Kidney (tissue), 14 donors: ENCODE measurements around the gene DSCAM. TPM values are rescaled to one million over a fixed set of nuclear protein-coding genes. Genes with fewer than 3 reads are reported as not detected.

Experiments
- DNase-seq, 5 donors: peaks; one replicate each; pipeline ENCODE4 v3.0.0-alpha.2; 2013 to 2020
- FAIRE-seq: peaks from 2 replicates; lab custom pipeline; 2012; peaks lifted over from hg19 to GRCh38; lab: Jason Lieb, UNC
- H3K27ac ChIP-seq, 2 donors: one replicate each; pipeline ENCODE4 v1.7.0; 2013; ENCODE audit warnings: low read depth in 2 of 2, low read length in 2 of 2, inconsistent platforms in 1 of 2
- H3K27me3 ChIP-seq: one replicate; pipeline ENCODE4 v1.7.1; 2013; ENCODE audit warnings: low read length, inconsistent platforms; ENCODE audit not compliant: control insufficient read depth, insufficient read depth
- H3K36me3 ChIP-seq, 3 donors: one replicate each; pipeline versions ENCODE4 v1.7.0 to v1.7.1; 2013; ENCODE audit warnings: low read length in 3 of 3, control low read depth in 1 of 3, inconsistent platforms in 1 of 3; ENCODE audit not compliant: insufficient read depth in 3 of 3, control insufficient read depth in 2 of 3
- H3K4me1 ChIP-seq, 3 donors: one replicate each; pipeline versions ENCODE4 v1.7.0 to v1.7.1; 2013; ENCODE audit warnings: low read length in 3 of 3, inconsistent platforms in 1 of 3, low read depth in 1 of 3; ENCODE audit not compliant: control insufficient read depth in 2 of 3, insufficient read depth in 2 of 3
- H3K4me3 ChIP-seq, 3 donors: one replicate each; pipeline versions ENCODE4 v1.7.0 to v1.8.1; 2013; ENCODE audit warnings: low read length in 3 of 3, control low read depth in 1 of 3, inconsistent platforms in 1 of 3
- H3K9ac ChIP-seq, 3 donors: one replicate each; pipeline versions ENCODE4 v1.7.0 to v1.7.1; 2013; ENCODE audit warnings: low read length in 3 of 3, control low read depth in 1 of 3, inconsistent platforms in 1 of 3
- H3K9me3 ChIP-seq, 3 donors: one replicate each; pipeline versions ENCODE4 v1.7.0 to v1.7.1; 2013; ENCODE audit warnings: low read length in 3 of 3, control low read depth in 1 of 3, inconsistent platforms in 1 of 3; ENCODE audit not compliant: control insufficient read depth in 2 of 3, insufficient read depth in 1 of 3
- intact Hi-C: fragments of 100-400 bp; cut with DNase I; formaldehyde crosslinking; loops from one replicate; pipeline ENCODE4 v1.11.1; 2022
- polyA plus RNA-seq: library from polyadenylated mRNA; stranded (reverse); fragments of 350-450 nt; fragmentation: Illumina TruSeq; extraction: RNeasy Lipid Tissue Mini Kit (QIAGEN cat#74804); gene quantifications from one replicate; pipeline ENCODE4 v1.2.3, GENCODE V29; 2014; ENCODE audit warnings: low read depth, low replicate concordance; ENCODE audit not compliant: insufficient read depth
- total RNA-seq: library from RNA; stranded (reverse); fragmentation: NEBNext Ultra II Directional; extraction: Animal tissue kit (Norgen Biotek cat#: 25700); gene quantifications from one replicate; pipeline ENCODE4 v1.2.1, GENCODE V29; 2021
- TF ChIP-seq, protein P1 (sequence below): IDR thresholded peaks from 3 replicates; pipeline ENCODE4 v1.5.1; 2012; ENCODE audit warnings: mild to moderate bottlenecking, moderate library complexity, borderline replicate concordance; ENCODE audit not compliant: insufficient read depth; ENCODE audit errors: extremely low read depth
- donor health status: control.
- donor health status: control.
- donor health status: control.
- donor health status: control.
- donor health status: control.
- donor health status: DM: yes; HTN: yes; CAD: no.
- donor health status: Normal renal cell carcinoma (clear cell type).

DSCAM gene
- total and polyA plus RNA-seq, 2 donors from 2014 or later: not detected

- H3K36me3 ChIP-seq: no peaks in the 10 kb centered on the region
- no peak overlapping the region for H3K9ac ChIP-seq
- peaks cover 0 to 2% (median 0%) of the 10 kb centered on the region in 3 donors for H3K4me1 ChIP-seq
- H3K9me3 ChIP-seq: no peaks in the 10 kb centered on the region
- H3K4me3 ChIP-seq: no peak overlapping the region
- TF ChIP-seq, protein P1, sequence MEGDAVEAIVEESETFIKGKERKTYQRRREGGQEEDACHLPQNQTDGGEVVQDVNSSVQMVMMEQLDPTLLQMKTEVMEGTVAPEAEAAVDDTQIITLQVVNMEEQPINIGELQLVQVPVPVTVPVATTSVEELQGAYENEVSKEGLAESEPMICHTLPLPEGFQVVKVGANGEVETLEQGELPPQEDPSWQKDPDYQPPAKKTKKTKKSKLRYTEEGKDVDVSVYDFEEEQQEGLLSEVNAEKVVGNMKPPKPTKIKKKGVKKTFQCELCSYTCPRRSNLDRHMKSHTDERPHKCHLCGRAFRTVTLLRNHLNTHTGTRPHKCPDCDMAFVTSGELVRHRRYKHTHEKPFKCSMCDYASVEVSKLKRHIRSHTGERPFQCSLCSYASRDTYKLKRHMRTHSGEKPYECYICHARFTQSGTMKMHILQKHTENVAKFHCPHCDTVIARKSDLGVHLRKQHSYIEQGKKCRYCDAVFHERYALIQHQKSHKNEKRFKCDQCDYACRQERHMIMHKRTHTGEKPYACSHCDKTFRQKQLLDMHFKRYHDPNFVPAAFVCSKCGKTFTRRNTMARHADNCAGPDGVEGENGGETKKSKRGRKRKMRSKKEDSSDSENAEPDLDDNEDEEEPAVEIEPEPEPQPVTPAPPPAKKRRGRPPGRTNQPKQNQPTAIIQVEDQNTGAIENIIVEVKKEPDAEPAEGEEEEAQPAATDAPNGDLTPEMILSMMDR: no peak
- no peak overlapping the region for H3K27ac ChIP-seq
- no peak for DNase-seq
- no peaks in the 10 kb centered on the region for H3K27me3 ChIP-seq
- intact Hi-C loops: no loop called here
- FAIRE-seq: no peak
Measured at GRCh38 chr21:40051801-40052200, 795.2 kb downstream of the DSCAM start.

GRCh38 chr21:40049931-40050290 is 797.0 kb downstream of the DSCAM start:
- no peaks in the 10 kb centered on the region for H3K36me3 ChIP-seq
- no peak overlapping the region for H3K27ac ChIP-seq
- H3K9ac ChIP-seq: no peak overlapping the region
- TF ChIP-seq, protein P1: no peak
- FAIRE-seq: no peak
- intact Hi-C loops: no loop called here
- H3K27me3 ChIP-seq: no peaks in the 10 kb centered on the region
- DNase-seq: no peak
- no peaks in the 10 kb centered on the region for H3K9me3 ChIP-seq
- H3K4me1 ChIP-seq: peaks cover 0 to 2% (median 0%) of the 10 kb centered on the region in 3 donors
- H3K4me3 ChIP-seq: no peak overlapping the region

- Histone ChIP-seq H3K27me3 (no peaks in the 10 kb centered on the region), H3K4me3 (no peak overlapping the region), H3K9me3 (no peaks in the 10 kb centered on the region), H3K4me1 (peaks cover 0 to 2% (median 0%) of the 10 kb centered on the region in 3 donors), H3K36me3 (no peaks in the 10 kb centered on the region), H3K27ac (no peak overlapping the region), H3K9ac (no peak overlapping the region)
- FAIRE-seq: no peak
- peak in 3 of 5 donors; percentile 18 to 54 (median 53) for DNase-seq
- intact Hi-C loops: no loop called here
- TF ChIP-seq, protein P1: no peak
Measured at GRCh38 chr21:40049031-40049930, 797.7 kb downstream of the DSCAM start.
